Brain microvascular endothelial cell (primary cell): ENCODE data around the gene ZDHHC1.

Experiments
- DNase-seq: peaks from one replicate; pipeline ENCODE4 v3.0.0-alpha.2; 2020
- H3K27ac ChIP-seq: fragments of 250-450 bp; sonication (Bioruptor Pico); 2 replicates; pipeline ENCODE4 v1.5.1; 2020; ENCODE audit warnings: mild to moderate bottlenecking, moderate library complexity
- H3K27me3 ChIP-seq: fragments of 250-450 bp; sonication (Bioruptor Pico); replicated peaks from 2 replicates; pipeline ENCODE4 v1.5.1; 2020; ENCODE audit warnings: mild to moderate bottlenecking
- H3K36me3 ChIP-seq: fragments of 250-450 bp; sonication (Bioruptor Pico); replicated peaks from 2 replicates; pipeline ENCODE4 v1.5.1; 2020; ENCODE audit warnings: mild to moderate bottlenecking
- H3K4me3 ChIP-seq: 2 replicates; pipeline ENCODE4 v1.5.1; 2011; ENCODE audit warnings: low read depth, mild to moderate bottlenecking, control low read depth, low read length, moderate library complexity
- CTCF ChIP-seq: IDR thresholded peaks from 2 replicates; pipeline ENCODE4 v1.5.1; 2011; ENCODE audit warnings: low read depth, mild to moderate bottlenecking, moderate library complexity, low read length, control low read depth, inconsistent platforms; ENCODE audit errors: missing control alignments
- in situ Hi-C: cut with HindIII; loops from 2 replicates; pipeline ENCODE4 v1.10.0; 2017; ENCODE audit warnings: low sequenced_read_pairs, low pct_ligation_motif_present

ZDHHC1 gene

GRCh38 chr16:67451704-67452435 is 35.6 kb upstream of the ZDHHC1 start:
- TF ChIP-seq CTCF: no peak
- no peak overlapping the region for H3K4me3 ChIP-seq
- H3K27ac ChIP-seq: no peak overlapping the region
- no peaks in the 10 kb centered on the region for H3K27me3 ChIP-seq
- in situ Hi-C loops: no loop called here
- no peak for DNase-seq
- H3K36me3 ChIP-seq: peaks cover 7% of the 10 kb centered on the region

- no peak for DNase-seq
- Histone ChIP-seq H3K4me3 (no peak overlapping the region), H3K27ac (no peak overlapping the region), H3K36me3 (peaks cover 7% of the 10 kb centered on the region), H3K27me3 (no peaks in the 10 kb centered on the region)
- in situ Hi-C loops: no loop called here
- no peak for TF ChIP-seq CTCF
These were observed 34.9 kb upstream of the ZDHHC1 start for GRCh38 chr16:67451061-67451703.

GRCh38 chr16:67449739-67450138 is 33.5 kb upstream of the ZDHHC1 start:
- TF ChIP-seq CTCF: no peak
- Histone ChIP-seq H3K27me3 (no peaks in the 10 kb centered on the region), H3K4me3 (no peak overlapping the region), H3K27ac (no peak overlapping the region), H3K36me3 (peaks cover 7% of the 10 kb centered on the region)
- in situ Hi-C loops: no loop called here
- DNase-seq: no peak

GRCh38 chr16:67449336-67449735 is 33.1 kb upstream of the ZDHHC1 start:
- H3K36me3 ChIP-seq: peaks cover 7% of the 10 kb centered on the region
- in situ Hi-C loops: no loop called here
- no peak overlapping the region for H3K27ac ChIP-seq

GRCh38 chr16:67448580-67448979 is 32.3 kb upstream of the ZDHHC1 start:
- H3K27ac ChIP-seq: no peak overlapping the region
- in situ Hi-C loops: no loop called here
- no peak for DNase-seq
- no peak overlapping the region for H3K4me3 ChIP-seq
- no peak for TF ChIP-seq CTCF
- H3K36me3 ChIP-seq: peaks cover 7% of the 10 kb centered on the region
- no peaks in the 10 kb centered on the region for H3K27me3 ChIP-seq

More at GRCh38 chr16:67449336-67449735, 33.1 kb upstream of the ZDHHC1 start:
- no peak for DNase-seq
- Histone ChIP-seq H3K4me3 (no peak overlapping the region), H3K27me3 (no peaks in the 10 kb centered on the region)
- TF ChIP-seq CTCF: no peak
